IPS DF 6.9 (cell line): ENCODE data around the gene IP6K3.

Experiments
- DNase-seq: peaks from one replicate; pipeline ENCODE4 v3.0.0-alpha.2; 2013; ENCODE audit warnings: low read depth, low spot score
- H3K27ac ChIP-seq: one replicate; pipeline ENCODE4 v1.5.1; 2013; ENCODE audit warnings: low read length, control low read depth
- H3K27me3 ChIP-seq: 2 replicates; pipeline ENCODE4 v1.6.1; 2013; ENCODE audit warnings: mild to moderate bottlenecking, low read length; ENCODE audit not compliant: control insufficient read depth, insufficient read depth
- H3K36me3 ChIP-seq: 2 replicates; pipeline ENCODE4 v1.6.1; 2013; ENCODE audit warnings: low read length; ENCODE audit not compliant: control insufficient read depth, insufficient read depth
- H3K4me1 ChIP-seq: 2 replicates; pipeline ENCODE4 v1.6.1; 2013; ENCODE audit warnings: low read length; ENCODE audit not compliant: control insufficient read depth, insufficient read depth
- H3K4me3 ChIP-seq: 2 replicates; pipeline ENCODE4 v1.5.1; 2013; ENCODE audit warnings: mild to moderate bottlenecking, low read length
- H3K9me3 ChIP-seq: 2 replicates; pipeline ENCODE4 v1.6.1; 2013; ENCODE audit warnings: low read length, inconsistent platforms; ENCODE audit not compliant: control insufficient read depth, insufficient read depth
- WGBS: extraction: QIAGEN DNeasy Blood & Tissue Kit; methylation state at CpG from one replicate; pipeline ENCODE4 v1.1.7; 2013; ENCODE audit warnings: mixed read lengths, missing lambda C conversion rate; ENCODE audit not compliant: insufficient read length, insufficient coverage; 5-methylcytosine and 5-hydroxymethylcytosine counted together

IP6K3 gene

DNA sequence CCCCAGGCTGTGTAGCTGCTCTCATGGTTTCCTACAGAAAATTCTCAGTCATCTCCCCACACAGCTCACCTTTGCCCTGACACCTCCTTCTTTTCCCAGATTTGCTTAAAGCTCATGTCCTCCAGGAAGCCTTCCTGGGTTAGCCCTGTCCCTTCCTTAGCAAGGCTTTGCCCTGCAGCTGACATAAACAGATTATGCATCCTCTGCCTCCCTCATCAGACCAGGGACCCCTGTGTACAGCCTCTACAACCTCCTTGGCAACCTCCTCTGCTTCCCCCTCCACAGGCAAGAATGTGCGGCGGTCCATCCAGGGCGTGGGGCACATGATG is 75.0 kb downstream of the IP6K3 start:
- H3K4me3 ChIP-seq, result no peak overlapping the region
- no peaks in the 10 kb centered on the region for H3K27me3 ChIP-seq
- WGBS, result no CpG with 5 or more reads among the region's 3 CpGs
- H3K36me3 ChIP-seq, result peaks cover 44% of the 10 kb centered on the region
- H3K9me3 ChIP-seq, result no peaks in the 10 kb centered on the region
- H3K27ac ChIP-seq, result no peak overlapping the region
- no peak for DNase-seq
- no peaks in the 10 kb centered on the region for H3K4me1 ChIP-seq
